Posterior cingulate gyrus (tissue), 11 donors: ENCODE measurements around the gene DDC.
"Not testable (repeated sequence)": the region's sequence is repeated elsewhere in the genome, so short reads cannot be mapped to it uniquely, and the experiment has no call there.

ENCODE experiments used
- DNase-seq, 10 donors: peaks; one replicate each; pipeline versions ENCODE4 v3.0.0 to v3.0.0-alpha.2; 2020 to 2021; ENCODE audit warnings: mixed read lengths in 3 of 10
- intact Hi-C: fragments of 100-400 bp; cut with DNase I; formaldehyde crosslinking; loops from one replicate; pipeline ENCODE4 v1.15.1; 2023

DDC gene

DNA sequence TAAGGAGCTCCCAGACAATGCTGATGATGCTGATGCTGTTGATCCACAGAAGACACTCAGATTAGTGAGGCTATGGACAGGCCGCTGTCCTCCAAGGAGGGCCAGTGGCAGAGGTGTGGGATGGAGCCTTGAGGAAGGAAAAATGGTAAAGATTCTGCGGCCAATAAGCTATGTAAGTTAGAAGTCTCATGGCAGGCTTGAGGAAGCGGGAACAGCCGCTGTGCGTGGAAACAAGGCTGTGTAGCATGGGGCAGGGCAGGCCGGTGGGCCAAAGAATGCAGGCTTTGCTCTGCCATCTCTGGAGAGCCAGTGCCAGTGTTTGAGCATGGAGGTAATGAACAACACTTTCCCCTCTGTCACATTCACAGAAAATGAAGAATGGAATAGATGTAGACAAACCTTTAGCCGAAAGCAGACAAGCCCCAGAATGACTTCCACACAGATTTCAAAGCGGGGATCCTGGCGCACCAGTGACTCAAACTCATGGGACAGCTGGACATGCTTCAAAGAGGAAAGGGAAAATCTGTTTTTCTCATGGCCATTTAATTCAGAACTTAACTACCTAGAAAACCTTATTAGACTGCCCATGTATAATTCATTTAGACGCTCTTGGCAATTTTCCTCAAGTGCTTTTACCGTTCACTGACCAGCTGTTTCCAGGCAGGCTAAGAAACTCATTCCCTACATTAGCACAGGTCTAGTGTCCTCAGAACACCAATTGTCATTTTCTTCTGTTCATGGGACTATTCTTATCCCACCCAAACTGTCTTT is 98.2 kb downstream of the DDC start:
- intact Hi-C loops: loop anchor here (10.0 kb wide), 1 partner anchor 898 kb away; no protein-coding TSS in a partner anchor
- peak in 1 of 10 donors; percentile 23 for DNase-seq

DNA sequence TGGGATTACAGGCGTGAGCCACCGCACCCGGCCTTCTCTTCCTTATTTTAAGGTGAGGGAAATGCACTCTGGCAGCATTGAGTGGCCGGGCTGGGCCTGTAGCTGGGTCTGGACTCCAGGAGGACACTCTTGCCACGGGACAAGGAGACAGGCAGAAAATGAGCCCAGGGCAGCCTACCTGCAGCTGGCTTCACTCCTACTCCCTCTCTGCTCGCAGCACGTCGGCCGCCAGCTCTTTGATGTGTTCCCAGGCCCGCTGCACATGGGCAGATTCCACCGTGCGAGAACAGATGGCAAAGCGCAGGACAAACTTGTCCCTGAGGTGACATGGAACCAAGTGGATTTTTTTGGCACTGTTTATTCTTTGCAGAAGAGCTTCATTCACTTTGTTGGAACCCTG is 102.2 kb downstream of the DDC start:
- intact Hi-C loops: loop anchor here (10.0 kb wide), 1 partner anchor 902 kb away; no protein-coding TSS in a partner anchor

GRCh38 chr7:50462361-50462760 is 102.8 kb downstream of the DDC start:
- DNase-seq: no peak
- intact Hi-C loops: loop anchor here (10.0 kb wide), 1 partner anchor 902 kb away; no protein-coding TSS in a partner anchor

More for the DNA sequence above, 102.2 kb downstream of the DDC start:
- peak in 1 of 10 donors; percentile 22 for DNase-seq

DNA sequence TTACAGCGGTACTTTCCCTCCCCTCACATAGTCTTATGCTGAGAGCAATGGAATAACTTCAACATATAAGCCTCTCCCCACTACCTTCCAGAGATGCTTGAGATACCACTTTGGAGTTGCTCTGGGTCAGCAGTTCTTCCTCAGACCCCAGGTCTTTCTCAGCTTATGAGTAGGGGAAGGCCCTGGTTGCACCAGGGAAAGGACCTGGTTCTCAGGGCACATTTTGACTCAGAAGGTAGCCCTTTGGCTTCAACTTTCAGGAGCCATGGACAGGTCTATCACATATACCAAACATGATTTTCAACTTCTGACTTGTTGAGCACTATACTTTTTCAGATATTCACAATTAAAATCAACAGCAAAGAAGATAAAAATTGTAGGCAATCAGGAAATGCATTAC is 103.5 kb downstream of the DDC start:
- DNase-seq: no peak
- intact Hi-C loops: loop anchor here (10.0 kb wide), 1 partner anchor 903 kb away; no protein-coding TSS in a partner anchor

DNA sequence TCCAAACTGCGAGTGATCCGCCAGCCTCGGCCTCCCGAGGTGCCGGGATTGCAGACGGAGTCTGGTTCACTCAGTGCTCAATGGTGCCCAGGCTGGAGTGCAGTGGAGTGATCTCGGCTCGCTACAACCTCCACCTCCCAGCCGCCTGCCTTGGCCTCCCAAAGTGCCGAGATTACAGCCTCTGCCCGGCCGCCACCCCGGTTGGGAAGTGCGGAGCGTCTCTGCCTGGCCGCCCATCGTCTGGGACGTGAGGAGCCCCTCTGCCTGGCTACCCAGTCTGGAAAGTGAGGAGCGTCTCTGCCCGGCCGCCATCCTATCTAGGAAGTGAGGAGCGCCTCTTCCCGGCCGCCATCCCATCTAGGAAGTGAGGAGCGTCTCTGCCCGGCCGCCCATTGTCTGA is 106.0 kb downstream of the DDC start:
- DNase-seq: peak in 1 of 10 donors; percentile 51
- intact Hi-C loops: not testable (repeated sequence)

- DNase-seq, intact Hi-C loops: not testable (repeated sequence)
Observed at GRCh38 chr7:50458651-50459050, 106.6 kb downstream of the DDC start.

- intact Hi-C loops: no loop called here
- DNase-seq: no peak
Observed at GRCh38 chr7:50456371-50457123, 108.7 kb downstream of the DDC start.

DNA sequence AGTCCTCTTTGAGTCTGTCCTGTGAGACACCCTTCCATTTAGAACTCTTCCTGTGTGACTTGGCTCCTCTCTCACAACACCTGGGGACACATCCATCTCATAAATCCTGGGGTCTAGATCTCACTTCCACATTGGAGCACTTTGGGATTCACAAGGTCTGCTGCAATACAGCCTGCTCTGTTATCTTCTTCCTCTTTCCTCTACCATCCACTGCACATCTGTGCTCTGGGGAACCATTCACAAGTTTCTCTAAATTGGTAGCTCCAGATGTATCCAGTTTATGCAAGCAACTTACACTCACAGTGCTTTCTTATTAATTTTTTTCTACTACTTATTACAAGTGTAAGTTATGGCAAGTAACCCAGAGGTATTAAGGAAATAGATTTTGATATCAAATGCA is 109.5 kb downstream of the DDC start:
- intact Hi-C loops: no loop called here
- no peak for DNase-seq

DNA sequence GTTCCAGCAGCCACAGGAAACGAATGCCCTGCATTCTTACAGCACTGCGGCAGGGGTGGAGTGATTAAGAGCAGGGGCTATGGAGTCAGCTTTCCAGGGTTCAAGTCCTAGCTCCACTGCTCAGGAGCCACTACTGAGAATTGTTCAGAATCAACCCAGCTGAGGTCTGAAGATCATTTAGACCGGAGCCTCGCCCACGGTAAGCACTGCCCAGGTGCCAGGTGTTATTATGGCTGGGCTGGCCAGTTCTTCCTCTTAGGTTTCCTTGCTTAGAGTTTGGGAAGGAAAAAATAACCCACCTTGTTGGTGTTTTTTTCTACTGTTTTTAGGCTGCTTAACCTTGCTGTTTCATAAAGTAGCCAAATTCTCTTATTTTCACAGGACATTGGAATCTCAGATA is 110.2 kb downstream of the DDC start:
- no peak for DNase-seq
- intact Hi-C loops: no loop called here

DNA sequence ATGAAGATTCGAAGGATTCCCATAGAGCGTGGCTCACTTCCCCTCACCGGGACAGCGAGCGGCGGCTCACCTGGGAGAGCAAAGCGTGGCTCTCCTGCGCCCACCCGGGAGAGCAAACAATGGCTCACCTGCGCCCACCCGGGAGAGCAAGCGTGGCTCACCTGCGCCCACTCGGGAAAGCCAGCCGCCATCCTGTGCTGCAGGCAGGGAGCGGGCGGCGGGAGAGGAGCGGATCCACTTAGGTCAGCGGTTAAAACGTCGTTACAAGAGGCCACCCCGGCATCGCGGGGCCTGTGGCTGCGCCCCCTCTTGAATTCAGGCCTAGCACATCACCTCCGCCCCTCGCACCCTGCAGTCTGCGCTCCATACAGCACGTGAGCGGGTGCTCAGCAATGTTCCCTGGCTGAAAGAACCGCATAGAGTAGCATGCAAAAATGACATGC is 114.6 kb downstream of the DDC start:
- intact Hi-C loops: no loop called here
- peak in 5 of 10 donors; percentile 8 to 89 (median 26) for DNase-seq

DNA sequence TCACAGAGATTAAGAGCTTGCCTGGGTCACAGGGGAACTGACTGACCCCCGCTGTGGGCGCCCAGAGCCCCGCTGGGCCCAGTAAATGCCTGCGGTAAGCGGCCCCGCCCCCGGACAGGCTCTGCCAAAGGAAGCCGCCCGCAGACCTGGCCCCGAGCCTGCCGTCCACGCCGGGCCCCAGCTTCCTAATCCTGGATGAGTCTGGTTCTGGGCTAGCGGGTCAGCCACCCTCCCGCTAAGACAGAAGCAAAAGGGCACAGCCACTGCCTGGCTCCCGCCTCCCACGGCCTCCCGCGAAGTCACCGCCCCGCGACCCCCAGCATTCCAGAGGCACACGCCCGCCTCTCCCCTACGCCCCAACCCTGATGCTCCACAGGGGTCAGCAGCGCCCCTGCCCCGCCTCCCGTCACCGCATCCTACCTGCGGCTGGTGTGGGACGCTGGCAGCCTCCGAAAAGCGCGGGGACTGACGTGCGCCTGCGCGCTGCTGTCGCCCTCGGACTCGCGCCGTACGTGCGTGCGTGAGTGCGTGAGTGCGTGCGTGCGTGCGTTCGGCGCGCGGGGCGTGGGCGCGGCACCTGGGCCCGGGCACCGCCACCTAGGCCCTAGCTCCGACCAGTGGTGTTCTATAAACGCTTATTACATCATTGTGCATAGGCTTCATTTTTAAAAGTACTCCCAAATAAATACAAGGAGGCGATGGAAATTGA is 115.2 kb downstream of the DDC start, which contains the start of gene FIGNL1:
Gene FIGNL1, minus strand, starts transcription at position 470 of the 709 bp plus-strand sequence. CDS start 3,063 bp downstream, outside the sequence.
- peak; percentile 69 to 97 (median 82) for DNase-seq
- intact Hi-C loops: no loop called here

GRCh38 chr7:50449501-50449880 is 115.7 kb downstream of the DDC start:
- DNase-seq: no peak
- intact Hi-C loops: no loop called here

GRCh38 chr7:50448823-50449222 is 116.4 kb downstream of the DDC start:
- no peak for DNase-seq
- intact Hi-C loops: no loop called here

DNA sequence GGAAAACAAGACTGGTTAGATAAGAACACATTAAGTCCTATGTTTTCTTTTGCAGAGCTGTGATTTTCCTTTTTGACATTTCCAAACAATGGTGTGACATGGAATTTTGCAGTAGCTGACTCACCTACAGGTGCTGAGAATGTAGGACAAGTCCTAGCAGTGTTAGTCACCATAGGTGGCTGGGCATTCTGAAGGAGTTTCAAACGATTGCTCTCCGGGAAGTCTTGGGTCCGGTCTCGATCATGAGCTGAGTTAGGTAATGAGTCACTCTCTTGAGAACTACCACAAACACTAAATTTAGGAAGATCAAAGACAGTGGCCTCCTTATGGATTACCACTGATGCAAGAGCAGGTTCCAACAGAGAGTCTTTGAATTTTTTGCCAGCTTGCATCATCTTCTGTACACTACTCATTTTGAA is 118.7 kb downstream of the DDC start:
- no peak for DNase-seq
- intact Hi-C loops: no loop called here

GRCh38 chr7:50436133-50436806 is 128.9 kb downstream of the DDC start:
- intact Hi-C loops: no loop called here
- DNase-seq: no peak

DNA sequence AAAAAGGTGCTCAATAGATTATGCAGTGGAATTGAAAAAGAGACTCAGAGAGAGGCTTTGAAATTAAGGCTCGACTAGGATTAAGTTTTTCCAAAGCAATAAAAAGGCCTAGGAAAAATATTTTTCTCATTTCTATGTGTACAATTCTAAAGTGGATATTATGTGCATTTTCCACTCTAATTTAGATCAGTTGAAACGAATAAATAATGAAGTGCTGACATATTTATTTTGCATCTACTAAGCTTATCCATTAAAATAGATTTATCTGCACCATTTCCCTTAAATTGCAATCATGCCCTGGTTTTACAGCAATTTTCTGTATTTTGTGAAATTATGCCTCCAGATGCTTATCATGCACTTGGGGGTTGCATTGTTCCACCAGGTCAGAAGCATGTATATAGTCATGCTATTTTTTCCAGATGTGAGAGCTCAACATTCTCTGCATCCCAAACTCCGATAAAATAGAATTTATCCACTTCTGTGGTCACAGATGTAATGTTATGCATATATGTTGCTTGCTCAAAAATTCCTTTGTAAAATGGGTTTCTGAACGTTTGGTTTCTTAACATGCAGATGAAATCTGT is 133.4 kb downstream of the DDC start:
- DNase-seq: no peak
- intact Hi-C loops: no loop called here

DNA sequence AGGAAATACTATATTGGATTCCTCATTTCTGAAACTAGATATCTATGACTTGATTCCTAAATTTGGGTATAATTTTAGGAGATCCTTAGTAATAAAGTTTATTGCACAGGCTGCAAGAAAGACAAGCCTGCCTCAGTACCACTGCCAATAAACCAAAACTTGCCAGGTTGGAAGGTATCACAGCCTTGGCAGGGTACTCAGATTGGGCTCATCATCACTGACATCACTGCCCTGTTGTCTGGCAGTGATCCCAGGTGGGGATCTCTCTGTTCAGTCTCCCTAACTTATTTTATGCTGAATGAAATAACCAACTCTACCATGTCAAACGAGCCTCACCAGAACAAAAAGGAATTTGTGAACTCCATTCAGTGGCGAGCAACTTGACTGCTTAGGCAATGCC is 133.9 kb downstream of the DDC start:
- intact Hi-C loops: no loop called here

DNA sequence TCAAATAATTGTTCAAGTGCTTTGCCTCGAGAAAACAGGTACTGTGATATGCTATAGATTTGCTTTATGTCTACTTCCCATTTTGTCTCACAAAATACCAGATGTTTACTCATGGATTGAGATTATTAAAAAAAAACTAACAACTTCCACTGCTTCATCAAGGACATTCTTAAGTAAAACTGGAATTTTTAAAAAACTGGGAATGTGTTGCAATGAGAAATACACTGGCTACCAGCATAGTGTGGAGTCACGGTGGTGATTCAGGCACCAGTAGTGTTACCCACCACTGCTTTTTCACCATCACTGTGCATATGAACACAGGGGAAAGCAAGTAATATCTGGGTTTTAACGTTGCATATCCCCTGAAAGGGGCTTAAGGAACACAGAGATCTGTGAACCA is 136.3 kb downstream of the DDC start:
- intact Hi-C loops: no loop called here
- no peak for DNase-seq

More for the DNA sequence above, 133.9 kb downstream of the DDC start:
- no peak for DNase-seq

DNA sequence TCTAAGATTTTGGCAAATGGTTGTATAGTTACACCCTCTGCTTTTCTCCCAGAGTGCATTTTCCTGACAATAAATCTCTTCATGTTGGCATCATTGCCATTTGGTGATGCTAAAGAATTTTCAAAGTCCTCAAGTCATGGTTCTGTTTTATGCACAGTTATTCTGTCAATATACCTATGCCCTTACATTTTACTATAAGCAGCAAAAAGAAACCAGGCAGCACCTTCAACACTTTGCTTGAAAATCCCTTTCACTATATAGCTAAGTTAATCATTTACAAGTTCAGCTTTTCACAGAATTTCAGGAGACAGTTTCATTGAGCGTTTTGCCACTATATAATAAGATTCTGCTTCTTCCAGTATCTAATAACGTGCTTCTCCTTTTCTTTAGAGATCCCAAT is 137.7 kb downstream of the DDC start:
- DNase-seq: no peak
- intact Hi-C loops: no loop called here
